ENCODE measurements around the gene TEKTIP1.
"Not testable (repeated sequence)": the region's sequence is repeated elsewhere in the genome, so short reads cannot be mapped to it uniquely, and the experiment has no call there.

TEKTIP1 gene

GRCh38 chr19:3565139-3565538 lies 26.2 kb downstream of the TEKTIP1 start:
- ChIA-PET POLR2A (no interaction called here), CTCF (interaction anchor here (0.9 kb wide), 2 partner anchors 21 to 26 kb away, joined by 3 to 4 read pairs; no protein-coding TSS in a partner anchor)
- DNase-seq (ENCODE audit: extremely low spot score), result no peak
- TF ChIP-seq, protein P1, sequence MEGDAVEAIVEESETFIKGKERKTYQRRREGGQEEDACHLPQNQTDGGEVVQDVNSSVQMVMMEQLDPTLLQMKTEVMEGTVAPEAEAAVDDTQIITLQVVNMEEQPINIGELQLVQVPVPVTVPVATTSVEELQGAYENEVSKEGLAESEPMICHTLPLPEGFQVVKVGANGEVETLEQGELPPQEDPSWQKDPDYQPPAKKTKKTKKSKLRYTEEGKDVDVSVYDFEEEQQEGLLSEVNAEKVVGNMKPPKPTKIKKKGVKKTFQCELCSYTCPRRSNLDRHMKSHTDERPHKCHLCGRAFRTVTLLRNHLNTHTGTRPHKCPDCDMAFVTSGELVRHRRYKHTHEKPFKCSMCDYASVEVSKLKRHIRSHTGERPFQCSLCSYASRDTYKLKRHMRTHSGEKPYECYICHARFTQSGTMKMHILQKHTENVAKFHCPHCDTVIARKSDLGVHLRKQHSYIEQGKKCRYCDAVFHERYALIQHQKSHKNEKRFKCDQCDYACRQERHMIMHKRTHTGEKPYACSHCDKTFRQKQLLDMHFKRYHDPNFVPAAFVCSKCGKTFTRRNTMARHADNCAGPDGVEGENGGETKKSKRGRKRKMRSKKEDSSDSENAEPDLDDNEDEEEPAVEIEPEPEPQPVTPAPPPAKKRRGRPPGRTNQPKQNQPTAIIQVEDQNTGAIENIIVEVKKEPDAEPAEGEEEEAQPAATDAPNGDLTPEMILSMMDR (IDR thresholded peaks at IDR 0.05; ENCODE audit: control extremely low read depth, extremely low read depth, low read depth, missing control alignments), result no peak

DNA sequence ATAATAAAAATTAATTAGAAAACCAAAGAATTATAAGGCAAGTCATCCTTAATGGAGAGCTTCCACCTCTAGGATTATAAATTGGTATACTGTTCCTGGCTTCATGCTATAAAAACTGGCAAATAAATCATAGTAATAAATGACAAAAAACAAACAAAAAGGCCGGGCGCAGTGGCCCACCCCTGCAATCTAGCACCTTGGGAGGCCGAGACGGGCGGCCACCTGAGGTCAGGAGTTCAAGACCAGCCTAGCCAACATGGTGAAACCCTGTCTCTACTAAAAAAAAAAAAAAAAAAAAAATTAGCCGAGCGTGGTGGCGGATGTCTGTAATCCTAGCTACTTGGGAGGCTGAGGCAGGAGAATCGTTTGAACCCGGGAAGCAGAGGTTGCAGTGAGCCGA lies 31.1 kb downstream of the TEKTIP1 start:
- POLR2A ChIA-PET; DNase-seq (ENCODE audit: extremely low spot score): not testable (repeated sequence)
- CTCF ChIA-PET, result interaction anchor here (1.3 kb wide), 1 partner anchor 22 kb away, joined by 3 read pairs; no protein-coding TSS in a partner anchor

DNA sequence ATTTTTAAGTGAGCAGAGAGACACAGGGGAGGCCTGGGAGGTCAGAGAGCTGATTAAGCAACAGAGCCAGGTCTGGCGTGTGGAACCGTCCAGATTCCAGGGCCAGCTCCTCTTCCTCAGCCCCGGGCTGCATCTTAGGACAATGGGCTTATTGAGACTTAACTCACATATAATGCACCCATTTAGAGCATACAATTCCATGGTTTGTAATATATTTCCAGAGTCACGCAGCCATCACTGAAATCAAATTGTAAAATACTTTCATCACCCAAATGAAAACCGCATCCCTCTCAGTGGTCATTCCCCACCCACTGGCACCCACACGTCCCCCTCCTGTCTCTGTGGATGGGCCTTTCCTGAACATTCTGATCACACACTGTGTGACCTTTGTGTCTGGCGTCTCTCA lies 31.6 kb downstream of the TEKTIP1 start:
- ChIA-PET POLR2A (no interaction called here), CTCF (no interaction called here)
- no peak for DNase-seq (ENCODE audit: extremely low spot score)
- TF ChIP-seq, protein P1 (IDR thresholded peaks at IDR 0.05; ENCODE audit: control extremely low read depth, extremely low read depth, low read depth, missing control alignments), result no peak

DNA sequence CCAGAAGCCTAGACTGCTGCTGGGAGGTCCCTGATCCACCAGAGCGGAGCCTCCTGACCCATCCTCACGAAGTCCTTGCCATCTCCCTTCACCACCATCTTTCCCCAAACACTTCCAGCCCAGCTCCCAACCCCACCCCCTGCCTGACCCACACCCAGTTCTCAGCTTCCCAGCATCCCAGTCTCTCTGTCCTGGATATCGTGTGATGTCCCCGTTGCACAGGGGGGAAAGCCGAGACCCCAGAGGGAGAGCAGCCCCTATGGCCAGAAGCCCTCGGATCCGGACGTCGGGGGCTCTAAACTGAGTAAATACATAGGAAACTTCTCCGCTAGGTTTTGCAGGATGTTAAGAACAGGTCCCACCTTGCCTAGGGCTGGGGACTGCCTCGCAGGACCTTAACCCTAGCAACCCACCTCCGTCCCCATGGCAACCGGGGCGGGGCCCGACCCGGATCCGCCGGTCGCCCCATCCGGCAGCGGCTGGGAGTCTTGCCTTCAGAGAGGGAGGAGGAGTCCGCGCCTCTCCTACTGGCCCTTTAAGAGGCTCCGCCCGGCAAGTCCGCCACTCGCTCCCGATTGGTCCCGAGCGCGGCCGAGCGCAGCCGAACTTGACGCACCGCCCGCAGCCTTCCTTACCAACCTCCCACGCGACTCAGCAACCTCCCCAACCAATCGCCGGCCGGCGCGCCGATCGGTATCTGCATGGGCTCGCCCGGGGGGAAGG lies 33.3 kb downstream of the TEKTIP1 start:
- peak; percentile 98 for DNase-seq (ENCODE audit: extremely low spot score)
- ChIA-PET POLR2A (no interaction called here), CTCF (interaction anchor here (1.3 kb wide), 1 partner anchor 28 kb away, joined by 5 read pairs; no protein-coding TSS in a partner anchor)
- TF ChIP-seq, protein P1 (IDR thresholded peaks at IDR 0.05; ENCODE audit: control extremely low read depth, extremely low read depth, low read depth, missing control alignments), result no peak

DNA sequence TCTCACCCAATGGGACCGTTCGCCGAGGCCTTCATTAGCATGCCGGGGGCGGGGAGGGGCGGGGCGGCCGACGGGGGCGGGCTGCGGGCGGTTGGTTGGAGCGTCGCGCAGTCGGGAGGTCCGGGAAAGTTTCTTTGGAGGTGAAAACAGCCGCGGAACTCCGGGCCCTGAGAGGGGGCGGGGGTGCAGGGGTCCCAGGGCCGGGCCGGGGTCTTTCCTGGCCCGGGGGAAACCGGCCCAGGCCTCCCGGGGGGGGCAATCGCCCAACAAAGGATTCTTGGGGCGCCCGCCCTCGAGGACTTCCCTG lies 33.8 kb downstream of the TEKTIP1 start, which contains the start of gene HMG20B:
TSS of gene HMG20B (plus strand) at position 90 of the 307 bp plus-strand sequence. CDS start 366 bp downstream, outside the sequence.
- DNase-seq (ENCODE audit: extremely low spot score), result no peak
- TF ChIP-seq, protein P1 (IDR thresholded peaks at IDR 0.05; ENCODE audit: control extremely low read depth, extremely low read depth, low read depth, missing control alignments), result no peak
- ChIA-PET CTCF (no interaction called here), POLR2A (no interaction called here)

DNA sequence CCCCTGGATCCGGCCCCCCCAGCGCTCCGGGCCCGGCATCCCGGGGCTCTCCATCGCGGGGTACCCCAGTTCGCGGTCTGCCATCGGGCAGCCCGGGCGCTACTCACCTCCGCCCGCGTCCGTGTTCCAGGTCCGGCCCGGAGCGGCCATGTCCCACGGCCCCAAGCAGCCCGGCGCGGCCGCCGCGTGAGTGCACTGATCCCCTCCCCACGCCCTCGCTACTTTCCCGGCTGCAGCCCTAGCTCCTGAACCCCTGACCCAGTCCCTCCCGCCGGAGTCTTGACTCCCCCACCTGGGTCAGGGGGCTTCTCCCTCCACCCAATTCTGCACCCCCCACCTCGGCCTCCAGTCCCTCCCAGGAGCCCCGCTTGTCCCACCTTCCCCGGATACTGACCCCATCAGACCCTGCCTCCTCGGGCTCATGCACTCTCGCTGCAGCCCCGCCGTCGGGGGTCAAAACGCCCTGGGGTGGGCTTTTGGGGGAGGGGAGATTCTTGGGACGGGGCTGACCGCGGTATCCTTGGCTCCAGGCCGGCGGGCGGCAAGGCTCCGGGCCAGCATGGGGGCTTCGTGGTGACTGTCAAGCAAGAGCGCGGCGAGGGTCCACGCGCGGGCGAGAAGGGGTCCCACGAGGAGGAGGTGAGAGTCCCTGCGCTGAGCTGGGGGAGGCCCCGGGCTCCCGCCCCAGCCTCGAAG lies 34.3 kb downstream of the TEKTIP1 start:
- ChIA-PET CTCF (no interaction called here), POLR2A (no interaction called here)
- no peak for DNase-seq (ENCODE audit: extremely low spot score)
- TF ChIP-seq, protein P1 (IDR thresholded peaks at IDR 0.05; ENCODE audit: control extremely low read depth, extremely low read depth, low read depth, missing control alignments), result no peak

All from GM10248 (cell line).